Measurements from ENCODE around the gene PTPN14. TPM values are rescaled to one million over a fixed set of nuclear protein-coding genes. Genes with fewer than 3 reads are reported as not detected.

The PTPN14 gene
- total and polyA plus RNA-seq, 2 of the 8 experiments (the other 6 are each of a cell fraction or from before 2014, with no cell fraction given): 14.4 to 93.6 TPM

- no peak overlapping the region for H2BK5ac ChIP-seq (ENCODE audit: low read depth, low read length)
- H3K4me1 ChIP-seq (replicated peaks in 1 of 4; ENCODE audit: control insufficient read depth in 3 of 4, insufficient read depth in 4 of 4, low read length in 3 of 4): peaks cover 5 to 23% (median 12%) of the 10 kb centered on the region in 4 experiments; a peak in 6 of 7 replicates
- no peak overlapping the region for H3K27ac ChIP-seq (ENCODE audit: low read depth, low read length)
- no peak overlapping the region; a peak in 1 of 7 replicates for H3K9ac ChIP-seq (replicated peaks in 1 of 4; ENCODE audit: extremely low read depth in 1 of 4, low read depth in 3 of 4, low read length in 3 of 4)
- H2BK120ac ChIP-seq (replicated peaks; ENCODE audit: low read depth, low read length): no peak overlapping the region
- peaks cover 17 to 18% of the 10 kb centered on the region in 2 experiments for H4K20me1 ChIP-seq (replicated peaks in 1 of 2; ENCODE audit: control insufficient read depth in 1 of 2, insufficient read depth in 2 of 2, low read length in 2 of 2)
- 0 out of 2 replicates have a peak, but pooled peaks cover 7% of the 10 kb centered on the region for H3K79me1 ChIP-seq (ENCODE audit: low read depth, low read length)
- no peak overlapping the region for H3K14ac ChIP-seq (ENCODE audit: insufficient read length)
- ChIA-PET POLR2A (ENCODE audit: partially characterized antibody) (interaction anchor here (0.9 to 1.5 kb wide), 2 partner anchors 36 to 37 kb away, joined by 3 to 4 read pairs; partner anchors contain the start of gene PTPN14), CTCF (ENCODE audit: partially characterized antibody) (interaction anchor here (0.6 to 1.7 kb wide), 5 partner anchors 28 to 186 kb away, joined by 3 to 5 read pairs (median 3); no protein-coding TSS in a partner anchor)
- no peak overlapping the region for H2BK15ac ChIP-seq (ENCODE audit: low read length)
- no peak for DNase-seq (ENCODE audit: low read depth in 1 of 2, low spot score in 2 of 2)
- H3K27me3 ChIP-seq (replicated peaks in 1 of 4; ENCODE audit: control insufficient read depth in 3 of 4, extremely low read depth in 1 of 4, insufficient read depth in 3 of 4, low read length in 3 of 4): peaks cover 0 to 6% (median 2%) of the 10 kb centered on the region in 4 experiments; a peak in 3 of 7 replicates
- H2BK20ac ChIP-seq (ENCODE audit: low read length): no peak overlapping the region
- H3K4me3 ChIP-seq (ENCODE audit: extremely low read depth in 1 of 4, insufficient read depth in 2 of 4, low read depth in 3 of 4, low read length in 4 of 4): no peak overlapping the region
- TF ChIP-seq BCL11A (IDR thresholded peaks at IDR 0.05; ENCODE audit: low read depth in 2 of 2, low read length in 2 of 2) (no peak), SIN3A (conservative IDR thresholded peaks at IDR 0.05 in 1 of 2, IDR thresholded peaks at IDR 0.05 in 1 of 2; ENCODE audit: low read depth in 1 of 2, low read length in 2 of 2) (no peak), RXRA (IDR thresholded peaks at IDR 0.05; ENCODE audit: insufficient read depth, low read depth, low read length) (no peak)
- H2AK5ac ChIP-seq (ENCODE audit: low read depth, low read length): no peak overlapping the region
- H3K56ac ChIP-seq (replicated peaks; ENCODE audit: insufficient read length, low read depth, low read length): no peak overlapping the region
- no peak overlapping the region for H3K18ac ChIP-seq (ENCODE audit: extremely low read depth, low read length)
- H3K4me2 ChIP-seq (ENCODE audit: insufficient read depth in 1 of 2, low read depth in 2 of 2, low read length in 2 of 2): no peak overlapping the region; a peak in 1 of 4 replicates
- H4K8ac ChIP-seq (ENCODE audit: extremely low read depth, insufficient read depth, low read length): no peak overlapping the region
- no peak overlapping the region for H3K23ac ChIP-seq (ENCODE audit: insufficient read length)
- H3K79me2 ChIP-seq (ENCODE audit: control insufficient read depth in 1 of 2, insufficient read depth in 2 of 2, low read length in 2 of 2): peaks cover 9 to 74% of the 10 kb centered on the region in 2 experiments; a peak in 3 of 4 replicates
- FAIRE-seq: no peak
- no peak overlapping the region for H2AFZ ChIP-seq (ENCODE audit: low read length)
- no peak overlapping the region for H2BK12ac ChIP-seq (ENCODE audit: low read depth, low read length)
- 81% methylated on average over 3 of the region's 3 CpGs; no CpG with 5 or more reads in 1 of the 2 experiments for WGBS, 2 experiments (ENCODE audit: extremely low coverage in 1 of 2, insufficient coverage in 1 of 2, insufficient read length in 1 of 2, insufficient replicate concordance in 2 of 2, low coverage in 1 of 2, low lambda C conversion rate in 2 of 2, missing lambda C conversion rate in 1 of 2)
- H3K4ac ChIP-seq (replicated peaks; ENCODE audit: insufficient read length, low read depth, low read length): no peak overlapping the region
- no peaks in the 10 kb centered on the region for H3K23me2 ChIP-seq (ENCODE audit: low read depth, low read length)
- H3K36me3 ChIP-seq (ENCODE audit: control insufficient read depth in 2 of 4, insufficient read depth in 4 of 4, low read length in 3 of 4): no peaks in the 10 kb centered on the region
- no peak overlapping the region for H4K91ac ChIP-seq (replicated peaks; ENCODE audit: insufficient read length, low read length)
- H3K9me3 ChIP-seq (ENCODE audit: insufficient read depth in 2 of 2, low read depth in 1 of 2, low read length in 1 of 2): peaks cover 3% of the 10 kb centered on the region in 2 experiments; a peak in 3 of 4 replicates
- no peak overlapping the region for H4K5ac ChIP-seq (ENCODE audit: insufficient read length, low read depth, low read length)
Measured at GRCh38 chr1:214515544-214516433, 35.6 kb downstream of the PTPN14 start.
